SU-DHL-6 (cell line): Measurements from ENCODE around the gene SLC7A9.

ENCODE experiments used
- CTCF ChIP-seq: fragments of 200-600 bp; sonication (generic); IDR thresholded peaks from one replicate; pipeline ENCODE4 v1.5.1; 2017; ENCODE audit warnings: antibody characterized with exemption, mild to moderate bottlenecking, low read length, moderate library complexity; ENCODE audit not compliant: insufficient read depth, poor library complexity, severe bottlenecking
- EZH2phosphoT487 ChIP-seq: fragments of 200-600 bp; sonication (generic), shearing (Covaris generic); conservative IDR thresholded peaks from 2 replicates; pipeline ENCODE4 v1.6.1; 2018; ENCODE audit warnings: mild to moderate bottlenecking, antibody characterized with exemption, low read length, moderate library complexity, mixed read lengths

- TF ChIP-seq CTCF, result no peak
- no peak for TF ChIP-seq EZH2phosphoT487
Measured at GRCh38 chr19:32902448-32902847, 32.9 kb upstream of the SLC7A9 start.
